Nephron progenitor cell (in vitro differentiated cells): Measurements from ENCODE around the gene SENP8.

Experiments
- DNase-seq: peaks from one replicate; pipeline ENCODE4 v3.0.0; 2021
- H3K27ac Mint-ChIP-seq: 2 replicates; pipeline ENCODE4 v1.8.0; 2021; ENCODE audit warnings: mild to moderate bottlenecking, moderate library complexity, mixed read lengths
- H3K27me3 Mint-ChIP-seq: 2 replicates; pipeline ENCODE4 v1.8.0; 2021; ENCODE audit warnings: mild to moderate bottlenecking, low read depth, mixed read lengths; ENCODE audit not compliant: poor library complexity
- H3K36me3 Mint-ChIP-seq: 2 replicates; pipeline ENCODE4 v1.8.0; 2021; ENCODE audit warnings: low read depth, mixed read lengths
- H3K4me1 Mint-ChIP-seq: 2 replicates; pipeline ENCODE4 v1.8.0; 2021; ENCODE audit warnings: mixed read lengths
- H3K4me3 Mint-ChIP-seq: 2 replicates; pipeline ENCODE4 v1.8.0; 2021; ENCODE audit warnings: mild to moderate bottlenecking, moderate library complexity, mixed read lengths
- H3K9me3 Mint-ChIP-seq: 2 replicates; pipeline ENCODE4 v1.8.0; 2021; ENCODE audit warnings: mild to moderate bottlenecking, moderate library complexity, mixed read lengths
- CTCF ChIP-seq: fragments of 200-600 bp; sonication (generic); IDR thresholded peaks from 2 replicates; pipeline ENCODE4 v1.5.0; 2021; ENCODE audit warnings: antibody characterized with exemption

Gene SENP8

GRCh38 chr15:72116731-72117485 lies 1.3 kb upstream of the SENP8 start:
- Mint-ChIP-seq H3K36me3 (no peaks in the 10 kb centered on the region), H3K4me1 (peaks cover 54% of the 10 kb centered on the region), H3K27me3 (peaks cover 7% of the 10 kb centered on the region), H3K4me3 (peak overlapping the region; percentile 97), H3K9me3 (no peaks in the 10 kb centered on the region), H3K27ac (peak overlapping the region; percentile 93)
- no peak for TF ChIP-seq CTCF
- no peak for DNase-seq

- H3K4me1 Mint-ChIP-seq: peaks cover 54% of the 10 kb centered on the region
- no peaks in the 10 kb centered on the region for H3K36me3 Mint-ChIP-seq
- peak overlapping the region; percentile 97 for H3K4me3 Mint-ChIP-seq
- peaks cover 7% of the 10 kb centered on the region for H3K27me3 Mint-ChIP-seq
- H3K27ac Mint-ChIP-seq: peak overlapping the region; percentile 93
- H3K9me3 Mint-ChIP-seq: no peaks in the 10 kb centered on the region
- TF ChIP-seq CTCF: no peak
- peak; percentile 80 for DNase-seq
Observed at GRCh38 chr15:72117486-72118016, 652 bp upstream of the SENP8 start.

- H3K4me3 Mint-ChIP-seq: no peak overlapping the region
- H3K27ac Mint-ChIP-seq: no peak overlapping the region
- H3K4me1 Mint-ChIP-seq: peaks cover 22% of the 10 kb centered on the region
- H3K9me3 Mint-ChIP-seq: no peaks in the 10 kb centered on the region
- H3K36me3 Mint-ChIP-seq: no peaks in the 10 kb centered on the region
- DNase-seq: no peak
- H3K27me3 Mint-ChIP-seq: no peaks in the 10 kb centered on the region
- TF ChIP-seq CTCF: no peak
Observed at GRCh38 chr15:72124218-72124617, 6.0 kb downstream of the SENP8 start.

- Mint-ChIP-seq H3K4me1 (peaks cover 11% of the 10 kb centered on the region), H3K27me3 (peaks cover 3% of the 10 kb centered on the region), H3K4me3 (no peak overlapping the region), H3K27ac (no peak overlapping the region), H3K36me3 (no peaks in the 10 kb centered on the region), H3K9me3 (no peaks in the 10 kb centered on the region)
- no peak for TF ChIP-seq CTCF
- DNase-seq: no peak
Observed at GRCh38 chr15:72127724-72128322, 9.6 kb downstream of the SENP8 start.

GRCh38 chr15:72128359-72128758 lies 10.2 kb downstream of the SENP8 start:
- DNase-seq: no peak
- Mint-ChIP-seq H3K9me3 (no peaks in the 10 kb centered on the region), H3K27me3 (peaks cover 3% of the 10 kb centered on the region), H3K4me1 (peaks cover 15% of the 10 kb centered on the region), H3K36me3 (no peaks in the 10 kb centered on the region), H3K27ac (no peak overlapping the region), H3K4me3 (no peak overlapping the region)
- no peak for TF ChIP-seq CTCF
